Thyroid gland (tissue), 4 donors: ENCODE data around the gene KCTD1.

ENCODE experiments used
- POLR2A ChIP-seq, 2 donors: fragments of 450-650 bp; IDR thresholded peaks; one replicate each; pipeline ENCODE4 v1.6.1; 2017; ENCODE audit warnings: antibody characterized with exemption in 2 of 2, mild to moderate bottlenecking in 2 of 2, moderate library complexity in 1 of 2
- TF ChIP-seq, protein P1 (sequence below), 6 experiments: fragments of 200-600 bp in 3 of 6; fragments of 450-650 bp in 3 of 6; sonication (generic) in 3 of 6; IDR thresholded peaks; one replicate each; pipeline ENCODE4 v1.5.1; 2016 to 2019; ENCODE audit warnings: antibody characterized with exemption in 6 of 6, mild to moderate bottlenecking in 2 of 6, inconsistent platforms in 1 of 6, moderate library complexity in 1 of 6

DNA sequence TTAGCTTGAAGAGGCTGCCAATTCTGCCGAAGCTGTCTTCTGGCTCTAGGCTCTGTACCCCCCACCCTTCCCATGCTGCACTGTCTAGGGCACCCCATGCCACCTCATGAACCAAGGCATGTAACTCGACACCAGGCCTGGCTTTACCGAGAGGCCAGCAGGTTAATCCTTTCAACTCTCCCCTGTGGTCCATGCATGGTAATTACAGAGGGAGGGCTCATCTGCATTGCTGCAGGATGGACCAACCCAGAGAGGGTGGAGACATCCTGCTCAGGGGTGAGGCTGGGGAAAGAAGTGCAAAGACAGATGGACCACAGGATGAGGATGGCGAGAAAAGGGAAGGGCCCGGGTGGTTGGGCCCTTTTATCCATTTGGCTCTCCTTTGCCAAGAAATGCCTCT lies 65.8 kb downstream of the KCTD1 start:
- TF ChIP-seq POLR2A (IDR thresholded peaks at IDR 0.05) = no peak
- TF ChIP-seq, protein P1, sequence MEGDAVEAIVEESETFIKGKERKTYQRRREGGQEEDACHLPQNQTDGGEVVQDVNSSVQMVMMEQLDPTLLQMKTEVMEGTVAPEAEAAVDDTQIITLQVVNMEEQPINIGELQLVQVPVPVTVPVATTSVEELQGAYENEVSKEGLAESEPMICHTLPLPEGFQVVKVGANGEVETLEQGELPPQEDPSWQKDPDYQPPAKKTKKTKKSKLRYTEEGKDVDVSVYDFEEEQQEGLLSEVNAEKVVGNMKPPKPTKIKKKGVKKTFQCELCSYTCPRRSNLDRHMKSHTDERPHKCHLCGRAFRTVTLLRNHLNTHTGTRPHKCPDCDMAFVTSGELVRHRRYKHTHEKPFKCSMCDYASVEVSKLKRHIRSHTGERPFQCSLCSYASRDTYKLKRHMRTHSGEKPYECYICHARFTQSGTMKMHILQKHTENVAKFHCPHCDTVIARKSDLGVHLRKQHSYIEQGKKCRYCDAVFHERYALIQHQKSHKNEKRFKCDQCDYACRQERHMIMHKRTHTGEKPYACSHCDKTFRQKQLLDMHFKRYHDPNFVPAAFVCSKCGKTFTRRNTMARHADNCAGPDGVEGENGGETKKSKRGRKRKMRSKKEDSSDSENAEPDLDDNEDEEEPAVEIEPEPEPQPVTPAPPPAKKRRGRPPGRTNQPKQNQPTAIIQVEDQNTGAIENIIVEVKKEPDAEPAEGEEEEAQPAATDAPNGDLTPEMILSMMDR (IDR thresholded peaks at IDR 0.05) = no peak
